Chondrocyte (in vitro differentiated cells): ENCODE data around the gene FICD. TPM values are rescaled to one million over a fixed set of nuclear protein-coding genes. Genes with fewer than 3 reads are reported as not detected.
A peak's percentile ranks its signal among the peaks of the same experiment; 100 is the strongest.

Experiments used
- DNase-seq: peaks from one replicate; pipeline ENCODE4 v3.0.0; 2021; ENCODE audit warnings: mixed read lengths, low spot score
- H3K27ac Mint-ChIP-seq: one replicate; pipeline ENCODE4 v1.8.0; 2021; ENCODE audit warnings: mild to moderate bottlenecking, moderate library complexity, mixed read lengths; ENCODE audit not compliant: unreplicated experiment
- H3K27me3 Mint-ChIP-seq: 2 replicates; pipeline ENCODE4 v1.8.0; 2021; ENCODE audit warnings: low read depth, mixed read lengths
- H3K36me3 Mint-ChIP-seq: 2 replicates; pipeline ENCODE4 v1.8.0; 2021; ENCODE audit warnings: low read depth, mixed read lengths
- H3K4me1 Mint-ChIP-seq: 2 replicates; pipeline ENCODE4 v1.8.0; 2021; ENCODE audit warnings: low read depth, mild to moderate bottlenecking, mixed read lengths
- H3K4me3 Mint-ChIP-seq: one replicate; pipeline ENCODE4 v1.8.0; 2021; ENCODE audit warnings: mild to moderate bottlenecking, moderate library complexity, mixed read lengths; ENCODE audit not compliant: unreplicated experiment
- H3K9me3 Mint-ChIP-seq: 2 replicates; pipeline ENCODE4 v1.8.0; 2021; ENCODE audit warnings: low read depth, mixed read lengths
- total RNA-seq: library from RNA; stranded (reverse); gene quantifications from 3 replicates; pipeline ENCODE4 v1.2.1, GENCODE V29; 2021
- TF ChIP-seq, protein P1 (sequence below): fragments of 200-600 bp; sonication (generic); IDR thresholded peaks from 2 replicates; pipeline ENCODE4 v1.5.0; 2021; ENCODE audit warnings: antibody characterized with exemption, mild to moderate bottlenecking, moderate library complexity

FICD gene
- total RNA-seq, 1 donor from 2014 or later = 7.8 TPM

DNA sequence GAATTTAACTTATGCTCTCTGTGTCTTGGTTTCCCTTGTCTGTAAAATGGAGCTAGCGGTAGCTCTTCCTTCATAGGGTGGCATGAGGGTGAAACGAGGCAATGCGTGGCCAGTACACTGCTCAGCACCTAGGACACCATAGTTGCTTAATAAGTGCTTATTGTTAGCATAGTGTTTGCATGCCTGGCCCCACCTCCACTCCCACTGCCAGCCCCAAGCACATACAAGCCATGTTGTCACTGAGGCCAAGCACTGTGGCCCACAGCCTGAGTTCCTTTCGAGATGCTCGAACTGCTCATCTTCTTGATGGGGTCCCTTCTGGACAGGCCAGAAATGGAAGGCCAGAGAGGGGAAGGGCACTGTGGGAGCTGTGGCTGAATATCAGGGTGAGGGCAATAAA is 839 bp downstream of the FICD start:
- no peaks in the 10 kb centered on the region for H3K9me3 Mint-ChIP-seq
- TF ChIP-seq, protein P1, sequence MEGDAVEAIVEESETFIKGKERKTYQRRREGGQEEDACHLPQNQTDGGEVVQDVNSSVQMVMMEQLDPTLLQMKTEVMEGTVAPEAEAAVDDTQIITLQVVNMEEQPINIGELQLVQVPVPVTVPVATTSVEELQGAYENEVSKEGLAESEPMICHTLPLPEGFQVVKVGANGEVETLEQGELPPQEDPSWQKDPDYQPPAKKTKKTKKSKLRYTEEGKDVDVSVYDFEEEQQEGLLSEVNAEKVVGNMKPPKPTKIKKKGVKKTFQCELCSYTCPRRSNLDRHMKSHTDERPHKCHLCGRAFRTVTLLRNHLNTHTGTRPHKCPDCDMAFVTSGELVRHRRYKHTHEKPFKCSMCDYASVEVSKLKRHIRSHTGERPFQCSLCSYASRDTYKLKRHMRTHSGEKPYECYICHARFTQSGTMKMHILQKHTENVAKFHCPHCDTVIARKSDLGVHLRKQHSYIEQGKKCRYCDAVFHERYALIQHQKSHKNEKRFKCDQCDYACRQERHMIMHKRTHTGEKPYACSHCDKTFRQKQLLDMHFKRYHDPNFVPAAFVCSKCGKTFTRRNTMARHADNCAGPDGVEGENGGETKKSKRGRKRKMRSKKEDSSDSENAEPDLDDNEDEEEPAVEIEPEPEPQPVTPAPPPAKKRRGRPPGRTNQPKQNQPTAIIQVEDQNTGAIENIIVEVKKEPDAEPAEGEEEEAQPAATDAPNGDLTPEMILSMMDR = no peak
- H3K36me3 Mint-ChIP-seq = peaks cover 8% of the 10 kb centered on the region
- peak overlapping the region; percentile 90 for H3K4me3 Mint-ChIP-seq
- DNase-seq = no peak
- H3K27me3 Mint-ChIP-seq = no peaks in the 10 kb centered on the region
- peak overlapping the region; percentile 69 for H3K27ac Mint-ChIP-seq
- H3K4me1 Mint-ChIP-seq = peaks cover 36% of the 10 kb centered on the region

DNA sequence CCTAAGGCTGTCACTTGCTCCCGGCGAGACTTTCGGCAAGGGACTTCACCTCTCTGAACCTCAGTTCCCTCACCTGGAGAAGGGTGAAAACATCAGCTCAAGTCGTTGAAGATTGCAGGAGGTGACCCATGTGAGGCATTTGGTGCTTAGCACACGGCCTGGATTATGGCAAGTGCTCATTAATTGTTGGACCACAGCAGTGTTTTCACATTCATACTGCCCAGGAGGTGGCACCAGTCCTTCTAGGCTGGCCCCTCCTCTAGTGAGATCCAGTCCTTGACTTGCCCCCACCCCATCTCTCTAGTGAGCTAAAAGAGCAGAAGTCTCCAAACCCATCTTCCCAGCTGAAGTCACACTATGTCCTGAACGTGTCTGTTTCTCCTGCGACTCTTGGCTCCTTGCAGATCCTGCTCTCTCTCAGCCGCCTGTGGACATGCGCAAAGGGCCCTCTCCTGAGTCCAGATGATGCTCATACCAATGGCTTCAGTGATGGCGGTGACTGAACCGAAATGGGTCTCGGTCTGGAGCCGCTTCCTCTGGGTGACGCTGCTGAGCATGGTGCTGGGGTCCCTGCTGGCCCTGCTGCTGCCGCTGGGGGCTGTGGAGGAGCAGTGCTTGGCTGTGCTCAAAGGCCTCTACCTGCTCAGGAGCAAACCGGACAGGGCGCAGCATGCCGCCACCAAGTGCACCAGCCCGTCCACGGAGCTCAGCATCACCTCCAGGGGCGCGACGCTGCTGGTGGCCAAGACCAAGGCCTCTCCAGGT is 1.6 kb downstream of the FICD start:
- Mint-ChIP-seq H3K4me1 (peaks cover 32% of the 10 kb centered on the region), H3K36me3 (peaks cover 10% of the 10 kb centered on the region), H3K4me3 (no peak overlapping the region), H3K27ac (no peak overlapping the region), H3K27me3 (no peaks in the 10 kb centered on the region), H3K9me3 (no peaks in the 10 kb centered on the region)
- DNase-seq = no peak
- TF ChIP-seq, protein P1 = peak; percentile 40

DNA sequence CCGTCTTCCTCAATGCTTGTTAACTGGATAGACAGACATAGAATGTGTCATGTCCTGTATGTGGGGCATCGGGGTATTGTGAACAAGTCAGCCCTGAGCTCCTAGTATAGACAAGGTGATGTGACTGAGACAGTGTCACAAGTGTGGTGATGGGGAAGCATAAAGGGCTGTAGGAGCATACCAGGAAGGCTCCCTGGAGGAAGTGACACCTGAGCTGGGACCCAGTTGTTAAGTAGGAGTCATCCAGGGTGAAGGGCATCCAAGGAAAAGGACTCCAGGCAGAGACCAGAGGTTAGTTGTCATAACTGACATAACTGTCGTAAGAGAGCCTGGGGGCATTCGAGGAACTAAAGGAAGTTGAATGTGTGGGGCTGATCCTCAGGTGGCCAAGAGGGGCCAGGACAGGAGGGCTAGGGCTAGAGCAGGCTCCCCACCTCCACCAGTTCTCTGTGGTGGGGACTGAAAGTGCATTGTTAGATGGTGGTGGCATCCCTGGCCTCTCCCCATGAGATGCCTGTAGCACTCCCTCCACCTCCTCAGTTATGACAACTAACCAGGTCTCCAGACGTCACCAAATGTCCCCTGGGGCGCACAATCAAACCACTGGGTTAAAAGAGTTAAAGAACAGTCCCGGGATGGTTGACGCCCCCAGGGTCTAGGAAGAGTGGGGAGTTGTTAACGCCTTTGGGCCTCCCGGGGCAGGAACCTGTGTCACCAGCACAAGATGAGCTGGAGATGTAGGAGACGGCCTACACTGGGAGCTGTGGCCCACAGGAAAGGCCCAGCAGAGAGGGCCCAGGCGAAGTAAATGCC is 2.4 kb downstream of the FICD start:
- TF ChIP-seq, protein P1 = no peak
- no peak for DNase-seq
- Mint-ChIP-seq H3K9me3 (no peaks in the 10 kb centered on the region), H3K4me1 (peaks cover 26% of the 10 kb centered on the region), H3K27me3 (no peaks in the 10 kb centered on the region), H3K4me3 (no peak overlapping the region), H3K27ac (no peak overlapping the region), H3K36me3 (peaks cover 13% of the 10 kb centered on the region)

DNA sequence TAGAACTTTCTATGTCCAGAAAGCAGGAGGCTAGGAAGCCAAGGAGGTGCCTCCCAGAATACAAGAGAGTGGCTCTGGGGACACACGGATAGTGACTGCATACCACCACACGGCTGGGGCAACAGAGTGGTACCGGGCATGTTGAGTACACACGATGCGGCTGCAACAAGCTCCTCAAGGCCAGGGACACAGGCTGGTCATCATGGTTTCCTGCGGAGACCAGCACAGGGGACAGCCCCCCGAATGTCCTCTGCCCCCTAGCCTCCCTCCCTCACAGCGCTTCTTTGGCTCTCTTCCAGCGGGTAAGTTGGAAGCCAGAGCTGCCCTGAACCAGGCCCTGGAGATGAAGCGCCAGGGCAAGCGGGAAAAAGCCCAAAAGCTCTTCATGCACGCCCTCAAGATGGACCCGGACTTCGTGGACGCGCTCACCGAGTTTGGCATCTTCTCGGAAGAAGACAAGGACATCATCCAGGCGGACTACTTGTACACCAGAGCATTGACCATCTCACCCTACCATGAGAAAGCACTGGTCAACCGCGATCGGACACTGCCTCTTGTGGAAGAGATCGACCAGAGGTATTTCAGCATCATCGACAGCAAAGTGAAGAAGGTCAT is 3.1 kb downstream of the FICD start:
- Mint-ChIP-seq H3K9me3 (no peaks in the 10 kb centered on the region), H3K27me3 (no peaks in the 10 kb centered on the region), H3K4me1 (peaks cover 26% of the 10 kb centered on the region), H3K36me3 (peaks cover 13% of the 10 kb centered on the region), H3K27ac (no peak overlapping the region), H3K4me3 (no peak overlapping the region)
- DNase-seq = no peak
- TF ChIP-seq, protein P1 = no peak
